PC-9 (cell line): Measurements from ENCODE around the gene DTX1.

Experiments used
- EZH2 ChIP-seq: fragments of 200-600 bp; sonication (generic); IDR thresholded peaks from 2 replicates; pipeline ENCODE4 v1.8.0; 2017; ENCODE audit warnings: antibody characterized with exemption, low read depth
- TF ChIP-seq, protein P1 (sequence below): fragments of 200-600 bp; sonication (generic); conservative IDR thresholded peaks from 2 replicates; pipeline ENCODE4 v1.6.1; 2017; ENCODE audit warnings: mixed run types, antibody characterized with exemption, mild to moderate bottlenecking, moderate library complexity

DNA sequence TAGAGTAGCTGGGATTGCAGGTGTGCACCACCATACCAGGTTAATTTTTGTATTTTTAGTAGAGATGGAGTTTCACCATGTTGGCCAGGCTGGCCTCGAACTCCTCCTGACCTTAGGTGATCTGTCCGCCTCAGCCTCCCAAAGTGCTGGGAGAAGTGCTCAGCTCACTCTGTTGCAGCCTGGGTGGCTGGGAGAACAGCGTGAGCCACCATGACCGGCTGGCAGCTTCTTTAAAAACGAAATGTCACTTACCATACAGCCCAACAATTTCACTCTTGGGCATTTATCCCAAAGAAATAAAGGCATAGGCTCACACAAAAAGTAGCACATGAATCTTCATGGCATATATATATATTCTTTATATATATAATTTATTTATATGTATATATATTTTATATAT, 88.3 kb downstream of the DTX1 start:
- no peak for TF ChIP-seq EZH2
- TF ChIP-seq, protein P1, sequence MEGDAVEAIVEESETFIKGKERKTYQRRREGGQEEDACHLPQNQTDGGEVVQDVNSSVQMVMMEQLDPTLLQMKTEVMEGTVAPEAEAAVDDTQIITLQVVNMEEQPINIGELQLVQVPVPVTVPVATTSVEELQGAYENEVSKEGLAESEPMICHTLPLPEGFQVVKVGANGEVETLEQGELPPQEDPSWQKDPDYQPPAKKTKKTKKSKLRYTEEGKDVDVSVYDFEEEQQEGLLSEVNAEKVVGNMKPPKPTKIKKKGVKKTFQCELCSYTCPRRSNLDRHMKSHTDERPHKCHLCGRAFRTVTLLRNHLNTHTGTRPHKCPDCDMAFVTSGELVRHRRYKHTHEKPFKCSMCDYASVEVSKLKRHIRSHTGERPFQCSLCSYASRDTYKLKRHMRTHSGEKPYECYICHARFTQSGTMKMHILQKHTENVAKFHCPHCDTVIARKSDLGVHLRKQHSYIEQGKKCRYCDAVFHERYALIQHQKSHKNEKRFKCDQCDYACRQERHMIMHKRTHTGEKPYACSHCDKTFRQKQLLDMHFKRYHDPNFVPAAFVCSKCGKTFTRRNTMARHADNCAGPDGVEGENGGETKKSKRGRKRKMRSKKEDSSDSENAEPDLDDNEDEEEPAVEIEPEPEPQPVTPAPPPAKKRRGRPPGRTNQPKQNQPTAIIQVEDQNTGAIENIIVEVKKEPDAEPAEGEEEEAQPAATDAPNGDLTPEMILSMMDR: no peak
